HepG2 (cell line): ENCODE measurements around the gene SNX2. TPM values are rescaled to one million over a fixed set of nuclear protein-coding genes. Genes with fewer than 3 reads are reported as not detected.

Experiments
- CBX5 ChIP-seq: sonication (generic); formaldehyde crosslinking; IDR thresholded peaks from 2 replicates; pipeline ENCODE4 v1.4.0; 2020; ENCODE audit warnings: missing genetic modification reagents, borderline replicate concordance
- KDM2A ChIP-seq: sonication (generic); formaldehyde crosslinking; IDR thresholded peaks from 2 replicates; pipeline ENCODE4 v1.4.0; 2020; ENCODE audit warnings: low read depth, missing genetic modification reagents, borderline replicate concordance
- MAFF ChIP-seq: IDR thresholded peaks from 2 replicates; pipeline ENCODE4 v1.6.1; 2011; ENCODE audit warnings: low read depth, low read length, improper control_type of control experiment
- MAZ ChIP-seq, 2 experiments: sonication (generic) in 1 of 2; formaldehyde crosslinking in 1 of 2; IDR thresholded peaks; 2 replicates each; pipeline versions ENCODE4 v1.5.0 to v1.6.1; 2012 to 2020; ENCODE audit warnings: low read depth in 2 of 2, mild to moderate bottlenecking in 2 of 2, borderline replicate concordance in 1 of 2, improper control_type of control experiment in 1 of 2, low read length in 1 of 2, missing genetic modification reagents in 1 of 2, moderate library complexity in 1 of 2
- NFIB ChIP-seq: sonication (generic); formaldehyde crosslinking; IDR thresholded peaks from 2 replicates; pipeline ENCODE4 v1.9.0; 2021; ENCODE audit warnings: missing genetic modification reagents, mild to moderate bottlenecking, borderline replicate concordance
- NFKB2 ChIP-seq: sonication (generic); formaldehyde crosslinking; IDR thresholded peaks from 2 replicates; pipeline ENCODE4 v1.4.0; 2020; ENCODE audit warnings: missing genetic modification reagents, borderline replicate concordance
- NONO ChIP-seq, 2 experiments: fragments of 450-650 bp in 1 of 2; sonication (generic) in 1 of 2; formaldehyde crosslinking in 1 of 2; IDR thresholded peaks in 1 of 2; conservative IDR thresholded peaks in 1 of 2; 2 replicates each; pipeline versions ENCODE4 v1.6.1 to v1.8.0; 2017 to 2022; ENCODE audit warnings: mild to moderate bottlenecking in 1 of 2, missing genetic modification reagents in 1 of 2, moderate library complexity in 1 of 2
- POLR2AphosphoS5 ChIP-seq: IDR thresholded peaks from 2 replicates; pipeline ENCODE4 v1.6.1; 2012; ENCODE audit warnings: low read depth, low read length
- SALL2 ChIP-seq: sonication (generic); formaldehyde crosslinking; IDR thresholded peaks from 2 replicates; pipeline ENCODE4 v1.8.1; 2023; ENCODE audit warnings: mild to moderate bottlenecking, missing genetic modification reagents, inconsistent platforms
- SPEN ChIP-seq: sonication (generic); formaldehyde crosslinking; IDR thresholded peaks from 2 replicates; pipeline ENCODE4 v1.5.1; 2020; ENCODE audit warnings: low read depth, mild to moderate bottlenecking, missing genetic modification reagents
- ZSCAN12 ChIP-seq: sonication (generic); formaldehyde crosslinking; IDR thresholded peaks from 2 replicates; pipeline ENCODE4 v1.9.0; 2021; ENCODE audit warnings: mild to moderate bottlenecking, missing genetic modification reagents
- ZSCAN31 ChIP-seq: sonication (generic); formaldehyde crosslinking; IDR thresholded peaks from 2 replicates; pipeline ENCODE4 v1.5.0; 2020; ENCODE audit warnings: low read depth, mild to moderate bottlenecking, missing genetic modification reagents
- polyA plus RNA-seq, 8 experiments: library from polyadenylated mRNA; depleted of rRNA in 3 of 8; stranded (reverse) in 7 of 8; unstranded in 1 of 8; fragments of >200 nt; fragmentation: Illumina TruSeq in 4 of 8; extraction: Trizol in 4 of 8; gene quantifications; 2 replicates each; pipeline versions ENCODE4 v1.2.1 to v1.2.3, GENCODE V29; 2011 to 2016; ENCODE audit warnings: low read depth in 4 of 8, missing spikeins in 1 of 8, mixed read lengths in 1 of 8; ENCODE audit not compliant: insufficient read depth in 1 of 8
- total RNA-seq, 5 experiments: library from RNA; depleted of rRNA; stranded (reverse); fragments of >200 nt; fragmentation: Illumina TruSeq; extraction: Trizol; gene quantifications; 2 replicates each; pipeline ENCODE4 v1.2.3, GENCODE V29; 2016; ENCODE audit warnings: low read depth in 1 of 5
- TF ChIP-seq, protein P1 (sequence below): sonication (generic); formaldehyde crosslinking; IDR thresholded peaks from 2 replicates; pipeline ENCODE4 v1.5.1; 2020; ENCODE audit warnings: missing genetic modification reagents, mild to moderate bottlenecking, borderline replicate concordance
- TF ChIP-seq, protein P2 (sequence below): sonication (generic); formaldehyde crosslinking; IDR thresholded peaks from 2 replicates; pipeline ENCODE4 v1.5.1; 2020; ENCODE audit warnings: missing genetic modification reagents, mild to moderate bottlenecking, borderline replicate concordance
- TF ChIP-seq, protein P3 (sequence below): conservative IDR thresholded peaks from 2 replicates; pipeline ENCODE4 v1.6.1; 2018; ENCODE audit warnings: missing genetic modification reagents
- TF ChIP-seq, protein P4 (sequence below): sonication (generic); formaldehyde crosslinking; IDR thresholded peaks from 2 replicates; pipeline ENCODE4 v1.4.0; 2020; ENCODE audit warnings: mild to moderate bottlenecking, missing genetic modification reagents
- TF ChIP-seq, protein P5 (sequence below): sonication (generic); formaldehyde crosslinking; IDR thresholded peaks from 2 replicates; pipeline ENCODE4 v1.9.0; 2022; ENCODE audit warnings: low read depth, missing genetic modification reagents

The SNX2 gene
- total and polyA plus RNA-seq, 2 of the 13 experiments (the other 11 are each of a cell fraction or from before 2014, with no cell fraction given) = 26.4 to 78.8 TPM

DNA sequence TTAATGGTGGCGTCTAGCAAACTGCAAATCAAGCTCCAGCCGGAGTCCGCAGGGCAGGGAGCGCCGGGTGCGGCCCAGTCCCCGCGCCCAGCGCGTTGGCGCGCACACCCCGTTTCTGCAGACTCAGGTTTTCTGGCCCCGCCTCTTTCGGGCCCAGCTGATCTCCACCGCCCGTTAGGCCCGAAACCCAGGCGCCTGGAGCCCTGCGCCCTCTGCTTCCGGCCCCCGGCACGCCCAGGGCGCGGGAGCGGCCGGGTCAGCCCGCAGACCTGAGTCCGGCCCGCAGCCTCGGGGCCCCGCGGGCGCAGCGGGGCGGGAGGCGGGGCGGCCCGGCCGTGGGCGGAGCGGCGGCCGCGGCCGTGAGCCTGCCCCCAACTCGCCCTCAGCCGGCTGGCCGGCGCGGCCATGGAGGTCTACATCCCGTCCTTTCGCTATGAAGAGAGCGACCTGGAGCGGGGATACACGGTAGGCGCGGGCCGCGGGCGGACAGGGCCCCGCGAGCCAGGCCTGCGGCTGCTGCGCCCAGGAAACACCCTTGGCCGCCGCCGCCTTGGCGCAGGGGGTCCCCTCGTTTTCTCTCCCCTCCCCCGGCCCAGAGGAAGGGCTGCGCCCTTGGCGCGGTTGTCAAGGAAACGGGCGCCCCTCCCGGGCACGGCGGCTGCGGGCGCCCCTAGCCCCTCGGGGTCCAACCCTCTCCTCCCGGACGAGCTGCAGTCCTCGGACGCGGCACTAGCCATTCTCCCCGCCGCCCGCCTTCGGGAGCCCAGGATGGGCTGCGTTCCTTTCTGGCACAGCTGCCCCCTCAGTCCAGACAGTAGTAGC is 70.6 kb downstream of the SNX2 start, which contains the start of gene SNX24 (continued):
- TF ChIP-seq NFIB = 0 out of 2 replicates have a peak, but pooled peaks have one; percentile 39
- peak; percentile 56; the same call in 1 of the 2 replicates for TF ChIP-seq SALL2 (CRISPR knock-in tag)
- peak; percentile 86 for TF ChIP-seq SPEN
- TF ChIP-seq, protein P1, sequence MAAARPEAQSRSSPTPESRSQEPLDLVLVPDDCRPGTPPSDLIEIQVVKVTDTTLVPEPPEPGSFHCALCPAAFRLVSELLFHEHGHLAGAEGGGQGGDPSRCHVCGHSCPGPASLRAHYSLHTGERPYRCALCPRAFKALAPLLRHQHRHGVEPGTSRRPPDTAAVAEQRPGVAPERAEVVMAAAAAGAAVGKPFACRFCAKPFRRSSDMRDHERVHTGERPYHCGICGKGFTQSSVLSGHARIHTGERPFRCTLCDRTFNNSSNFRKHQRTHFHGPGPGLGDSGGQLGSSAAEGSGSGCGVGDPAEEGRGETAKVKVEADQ = 0 out of 2 replicates have a peak, but pooled peaks have one; percentile 52
- TF ChIP-seq, protein P2, sequence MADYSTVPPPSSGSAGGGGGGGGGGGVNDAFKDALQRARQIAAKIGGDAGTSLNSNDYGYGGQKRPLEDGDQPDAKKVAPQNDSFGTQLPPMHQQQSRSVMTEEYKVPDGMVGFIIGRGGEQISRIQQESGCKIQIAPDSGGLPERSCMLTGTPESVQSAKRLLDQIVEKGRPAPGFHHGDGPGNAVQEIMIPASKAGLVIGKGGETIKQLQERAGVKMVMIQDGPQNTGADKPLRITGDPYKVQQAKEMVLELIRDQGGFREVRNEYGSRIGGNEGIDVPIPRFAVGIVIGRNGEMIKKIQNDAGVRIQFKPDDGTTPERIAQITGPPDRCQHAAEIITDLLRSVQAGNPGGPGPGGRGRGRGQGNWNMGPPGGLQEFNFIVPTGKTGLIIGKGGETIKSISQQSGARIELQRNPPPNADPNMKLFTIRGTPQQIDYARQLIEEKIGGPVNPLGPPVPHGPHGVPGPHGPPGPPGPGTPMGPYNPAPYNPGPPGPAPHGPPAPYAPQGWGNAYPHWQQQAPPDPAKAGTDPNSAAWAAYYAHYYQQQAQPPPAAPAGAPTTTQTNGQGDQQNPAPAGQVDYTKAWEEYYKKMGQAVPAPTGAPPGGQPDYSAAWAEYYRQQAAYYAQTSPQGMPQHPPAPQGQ (CRISPR knock-in tag) = no peak
- TF ChIP-seq CBX5 (CRISPR knock-in tag) = no peak
- peak; percentile 72 for TF ChIP-seq MAZ (IDR thresholded peaks at IDR 0.05; ENCODE audit: borderline replicate concordance, low read depth, low read length)
- peak; percentile 67 for TF ChIP-seq MAZ (CRISPR knock-in tag; IDR thresholded peaks at IDR 0.05; ENCODE audit: low read depth)
- TF ChIP-seq, protein P3, sequence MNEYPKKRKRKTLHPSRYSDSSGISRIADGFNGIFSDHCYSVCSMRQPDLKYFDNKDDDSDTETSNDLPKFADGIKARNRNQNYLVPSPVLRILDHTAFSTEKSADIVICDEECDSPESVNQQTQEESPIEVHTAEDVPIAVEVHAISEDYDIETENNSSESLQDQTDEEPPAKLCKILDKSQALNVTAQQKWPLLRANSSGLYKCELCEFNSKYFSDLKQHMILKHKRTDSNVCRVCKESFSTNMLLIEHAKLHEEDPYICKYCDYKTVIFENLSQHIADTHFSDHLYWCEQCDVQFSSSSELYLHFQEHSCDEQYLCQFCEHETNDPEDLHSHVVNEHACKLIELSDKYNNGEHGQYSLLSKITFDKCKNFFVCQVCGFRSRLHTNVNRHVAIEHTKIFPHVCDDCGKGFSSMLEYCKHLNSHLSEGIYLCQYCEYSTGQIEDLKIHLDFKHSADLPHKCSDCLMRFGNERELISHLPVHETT (CRISPR knock-in tag) = peak; percentile 73
- TF ChIP-seq NFKB2 (CRISPR knock-in tag) = peak; percentile 32; the same call in 1 of the 2 replicates
- TF ChIP-seq ZSCAN31 (CRISPR knock-in tag) = 0 out of 2 replicates have a peak, but pooled peaks have one; percentile 15
- TF ChIP-seq, protein P4, sequence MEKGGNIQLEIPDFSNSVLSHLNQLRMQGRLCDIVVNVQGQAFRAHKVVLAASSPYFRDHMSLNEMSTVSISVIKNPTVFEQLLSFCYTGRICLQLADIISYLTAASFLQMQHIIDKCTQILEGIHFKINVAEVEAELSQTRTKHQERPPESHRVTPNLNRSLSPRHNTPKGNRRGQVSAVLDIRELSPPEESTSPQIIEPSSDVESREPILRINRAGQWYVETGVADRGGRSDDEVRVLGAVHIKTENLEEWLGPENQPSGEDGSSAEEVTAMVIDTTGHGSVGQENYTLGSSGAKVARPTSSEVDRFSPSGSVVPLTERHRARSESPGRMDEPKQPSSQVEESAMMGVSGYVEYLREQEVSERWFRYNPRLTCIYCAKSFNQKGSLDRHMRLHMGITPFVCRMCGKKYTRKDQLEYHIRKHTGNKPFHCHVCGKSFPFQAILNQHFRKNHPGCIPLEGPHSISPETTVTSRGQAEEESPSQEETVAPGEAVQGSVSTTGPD (CRISPR knock-in tag) = no peak
- peak; percentile 59 for TF ChIP-seq POLR2AphosphoS5
- TF ChIP-seq MAFF = peak; percentile 89
- TF ChIP-seq, protein P5, sequence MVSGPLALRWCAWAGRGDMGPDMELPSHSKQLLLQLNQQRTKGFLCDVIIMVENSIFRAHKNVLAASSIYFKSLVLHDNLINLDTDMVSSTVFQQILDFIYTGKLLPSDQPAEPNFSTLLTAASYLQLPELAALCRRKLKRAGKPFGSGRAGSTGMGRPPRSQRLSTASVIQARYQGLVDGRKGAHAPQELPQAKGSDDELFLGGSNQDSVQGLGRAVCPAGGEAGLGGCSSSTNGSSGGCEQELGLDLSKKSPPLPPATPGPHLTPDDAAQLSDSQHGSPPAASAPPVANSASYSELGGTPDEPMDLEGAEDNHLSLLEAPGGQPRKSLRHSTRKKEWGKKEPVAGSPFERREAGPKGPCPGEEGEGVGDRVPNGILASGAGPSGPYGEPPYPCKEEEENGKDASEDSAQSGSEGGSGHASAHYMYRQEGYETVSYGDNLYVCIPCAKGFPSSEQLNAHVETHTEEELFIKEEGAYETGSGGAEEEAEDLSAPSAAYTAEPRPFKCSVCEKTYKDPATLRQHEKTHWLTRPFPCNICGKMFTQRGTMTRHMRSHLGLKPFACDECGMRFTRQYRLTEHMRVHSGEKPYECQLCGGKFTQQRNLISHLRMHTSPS (CRISPR knock-in tag) = 0 out of 2 replicates have a peak, but pooled peaks have one; percentile 15
- TF ChIP-seq KDM2A = peak; percentile 71
- TF ChIP-seq ZSCAN12 = no peak
- TF ChIP-seq NONO (IDR thresholded peaks at IDR 0.05) = no peak
- TF ChIP-seq NONO (CRISPR knock-in tag; conservative IDR thresholded peaks at IDR 0.05) = peak; percentile 52
